GM06990 (cell line): ENCODE results near the gene CASP5.

Experiments used
- DNase-seq: peaks from one replicate; pipeline ENCODE4 v3.0.0-alpha.2; 2011; ENCODE audit not compliant: insufficient read length; ENCODE audit errors: extremely low read depth
- H3K27me3 ChIP-seq: replicated peaks from 2 replicates; pipeline ENCODE4 v1.6.0; 2011; ENCODE audit warnings: low read length; ENCODE audit not compliant: control insufficient read depth, insufficient read depth
- H3K36me3 ChIP-seq: 2 replicates; pipeline ENCODE4 v1.5.1; 2011; ENCODE audit warnings: low read length; ENCODE audit not compliant: control insufficient read depth, insufficient read depth
- H3K4me3 ChIP-seq: replicated peaks from 2 replicates; pipeline ENCODE4 v1.5.1; 2011; ENCODE audit warnings: low read depth, mild to moderate bottlenecking, control low read depth, low read length
- TF ChIP-seq, protein P1 (sequence below): IDR thresholded peaks from 2 replicates; pipeline ENCODE4 v1.5.1; 2011; ENCODE audit warnings: low read length, control low read depth, mild to moderate bottlenecking, inconsistent platforms; ENCODE audit not compliant: insufficient read depth, poor library complexity, severe bottlenecking

Gene CASP5

DNA sequence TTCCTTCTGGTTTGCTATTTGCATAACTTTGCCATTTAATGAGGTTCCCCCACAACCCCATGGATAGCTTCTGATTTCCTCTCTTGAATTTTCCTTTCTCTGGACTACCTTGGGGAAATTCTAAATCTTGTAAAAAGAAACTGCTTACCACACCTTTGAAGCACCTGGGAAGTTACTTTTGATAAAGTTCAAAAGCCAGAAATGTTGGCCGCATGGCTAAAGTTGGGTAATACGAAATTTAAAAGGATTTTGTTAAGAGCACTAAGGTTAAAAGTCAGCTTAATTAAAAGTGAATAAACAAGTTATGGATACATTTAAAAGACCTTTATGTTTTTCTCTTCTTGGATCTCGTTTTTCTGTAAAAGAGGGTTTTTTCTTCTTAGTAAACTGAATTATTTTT lies 60.1 kb downstream of the CASP5 start:
- Histone ChIP-seq H3K27me3 (no peaks in the 10 kb centered on the region), H3K36me3 (no peaks in the 10 kb centered on the region), H3K4me3 (no peak overlapping the region)
- no peak for DNase-seq
- TF ChIP-seq, protein P1, sequence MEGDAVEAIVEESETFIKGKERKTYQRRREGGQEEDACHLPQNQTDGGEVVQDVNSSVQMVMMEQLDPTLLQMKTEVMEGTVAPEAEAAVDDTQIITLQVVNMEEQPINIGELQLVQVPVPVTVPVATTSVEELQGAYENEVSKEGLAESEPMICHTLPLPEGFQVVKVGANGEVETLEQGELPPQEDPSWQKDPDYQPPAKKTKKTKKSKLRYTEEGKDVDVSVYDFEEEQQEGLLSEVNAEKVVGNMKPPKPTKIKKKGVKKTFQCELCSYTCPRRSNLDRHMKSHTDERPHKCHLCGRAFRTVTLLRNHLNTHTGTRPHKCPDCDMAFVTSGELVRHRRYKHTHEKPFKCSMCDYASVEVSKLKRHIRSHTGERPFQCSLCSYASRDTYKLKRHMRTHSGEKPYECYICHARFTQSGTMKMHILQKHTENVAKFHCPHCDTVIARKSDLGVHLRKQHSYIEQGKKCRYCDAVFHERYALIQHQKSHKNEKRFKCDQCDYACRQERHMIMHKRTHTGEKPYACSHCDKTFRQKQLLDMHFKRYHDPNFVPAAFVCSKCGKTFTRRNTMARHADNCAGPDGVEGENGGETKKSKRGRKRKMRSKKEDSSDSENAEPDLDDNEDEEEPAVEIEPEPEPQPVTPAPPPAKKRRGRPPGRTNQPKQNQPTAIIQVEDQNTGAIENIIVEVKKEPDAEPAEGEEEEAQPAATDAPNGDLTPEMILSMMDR = no peak

DNA sequence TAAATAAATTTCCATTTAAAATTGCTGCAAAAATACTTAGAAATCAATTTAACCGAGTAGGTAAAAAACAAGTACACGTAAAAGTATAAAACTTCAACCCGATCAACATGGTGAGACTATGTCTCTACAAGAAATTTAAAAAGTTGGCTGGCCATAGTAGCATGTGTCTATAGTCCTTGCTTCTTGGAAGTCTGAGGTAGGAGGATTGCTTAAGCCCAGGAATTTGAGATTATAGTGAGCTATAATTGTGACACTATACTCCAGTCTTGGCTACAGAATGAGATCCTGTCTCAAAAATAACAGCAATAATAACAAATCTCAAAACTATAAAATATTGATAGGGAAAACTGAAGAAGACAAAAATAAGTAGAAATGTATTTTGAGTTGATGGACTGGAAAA lies 65.7 kb downstream of the CASP5 start:
- no peaks in the 10 kb centered on the region for H3K36me3 ChIP-seq
- TF ChIP-seq, protein P1 = no peak
- H3K27me3 ChIP-seq = no peaks in the 10 kb centered on the region
- H3K4me3 ChIP-seq = no peak overlapping the region
- no peak for DNase-seq

DNA sequence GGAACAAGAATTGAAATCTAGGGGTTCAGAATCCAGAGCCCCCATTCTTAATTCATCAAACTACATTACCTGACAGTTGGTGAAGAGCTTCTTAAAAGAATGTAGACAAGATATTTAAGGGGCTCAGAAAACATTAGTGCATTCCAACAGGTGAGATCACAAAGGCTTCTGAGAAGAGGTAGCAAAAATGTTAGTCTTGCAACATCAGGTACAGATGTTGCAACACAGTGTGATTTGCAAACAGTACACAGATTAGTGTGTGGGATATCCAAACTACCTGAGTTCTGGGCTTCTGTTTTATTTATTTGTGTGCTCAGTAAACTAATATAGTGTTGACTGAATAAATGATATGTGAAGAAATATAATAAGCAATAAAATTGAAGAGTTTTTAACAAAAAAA lies 66.4 kb downstream of the CASP5 start:
- TF ChIP-seq, protein P1 = no peak
- Histone ChIP-seq H3K4me3 (no peak overlapping the region), H3K36me3 (no peaks in the 10 kb centered on the region; the same call in 1 of the 2 replicates), H3K27me3 (no peaks in the 10 kb centered on the region)
- DNase-seq = no peak

DNA sequence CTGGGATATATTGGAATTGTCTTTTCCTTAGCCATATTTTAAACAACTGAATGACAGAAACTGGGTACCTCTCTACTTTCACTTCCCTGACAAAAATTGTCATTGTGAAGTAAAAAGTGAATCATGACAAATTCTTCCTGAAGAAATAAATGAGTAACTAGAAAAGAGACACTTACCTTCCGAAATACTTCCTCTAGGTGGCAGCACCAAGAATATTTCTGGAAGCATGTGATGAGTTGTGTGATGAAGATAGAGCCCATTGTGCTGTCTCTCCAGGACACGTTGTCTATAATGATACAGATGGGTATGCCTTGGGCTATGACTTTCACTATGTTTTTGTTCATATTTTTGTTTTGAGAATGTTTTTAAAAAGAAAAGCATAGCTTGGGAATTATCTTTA lies 76.1 kb downstream of the CASP5 start:
- Histone ChIP-seq H3K27me3 (no peaks in the 10 kb centered on the region), H3K4me3 (no peak overlapping the region), H3K36me3 (peaks cover 2% of the 10 kb centered on the region)
- TF ChIP-seq, protein P1 = peak; percentile 45
- DNase-seq = peak; percentile 18
